C4-2B (cell line): Measurements from ENCODE around the gene DCLK1.
A peak's percentile ranks its signal among the peaks of the same experiment; 100 is the strongest.

Experiments
- H3K27ac ChIP-seq: fragments of 450-650 bp; 2 replicates; pipeline ENCODE4 v1.5.1; 2017
- CTCF ChIP-seq: fragments of 450-650 bp; conservative IDR thresholded peaks from 2 replicates; pipeline ENCODE4 v1.5.1; 2017; ENCODE audit warnings: mild to moderate bottlenecking
- ZFX ChIP-seq: fragments of 450-650 bp; IDR thresholded peaks from 2 replicates; pipeline ENCODE4 v1.6.1; 2017

DCLK1 gene

DNA sequence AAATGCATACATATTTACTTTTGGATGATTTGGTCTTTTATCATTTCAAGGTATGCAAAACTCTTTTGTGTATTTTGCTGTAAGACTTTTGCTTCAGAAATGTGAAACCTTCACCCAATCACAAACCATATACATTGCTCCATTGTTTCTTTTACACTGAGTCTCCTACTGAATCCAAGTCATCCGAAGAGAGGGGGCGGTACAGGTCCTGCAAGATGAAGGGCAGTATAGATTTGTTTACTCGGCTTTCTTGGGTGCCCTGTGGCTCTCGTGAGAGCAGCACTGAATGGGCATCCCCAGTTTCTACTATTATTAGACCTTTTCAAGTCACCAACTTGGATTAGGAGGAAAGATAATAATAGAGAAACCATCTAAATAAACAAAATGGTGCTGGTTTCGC lies 280.6 kb downstream of the DCLK1 start:
- H3K27ac ChIP-seq: no peak overlapping the region
- no peak for TF ChIP-seq ZFX
- TF ChIP-seq CTCF: no peak

DNA sequence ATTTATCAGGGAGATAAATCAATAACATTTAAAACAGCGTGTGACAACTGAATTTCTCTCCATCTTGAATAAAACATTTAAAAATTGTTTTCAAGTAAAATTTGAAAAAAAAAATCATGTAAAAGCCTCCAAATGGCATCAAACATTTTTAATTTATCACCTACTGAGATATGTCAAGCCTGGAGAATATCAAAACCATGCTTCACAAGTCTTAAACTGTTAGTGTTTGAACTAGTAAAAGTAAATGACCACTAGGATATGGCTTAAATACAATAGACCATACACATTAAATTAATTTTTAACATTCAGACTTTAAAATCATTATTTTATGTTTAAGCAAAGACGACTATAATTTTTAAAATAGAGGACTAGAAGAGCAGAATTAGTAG lies 281.9 kb downstream of the DCLK1 start:
- H3K27ac ChIP-seq: no peak overlapping the region
- TF ChIP-seq ZFX: no peak
- TF ChIP-seq CTCF: no peak

- no peak overlapping the region for H3K27ac ChIP-seq
- no peak for TF ChIP-seq ZFX
- TF ChIP-seq CTCF: no peak
These were observed 282.6 kb downstream of the DCLK1 start for GRCh38 chr13:35848336-35849255.

DNA sequence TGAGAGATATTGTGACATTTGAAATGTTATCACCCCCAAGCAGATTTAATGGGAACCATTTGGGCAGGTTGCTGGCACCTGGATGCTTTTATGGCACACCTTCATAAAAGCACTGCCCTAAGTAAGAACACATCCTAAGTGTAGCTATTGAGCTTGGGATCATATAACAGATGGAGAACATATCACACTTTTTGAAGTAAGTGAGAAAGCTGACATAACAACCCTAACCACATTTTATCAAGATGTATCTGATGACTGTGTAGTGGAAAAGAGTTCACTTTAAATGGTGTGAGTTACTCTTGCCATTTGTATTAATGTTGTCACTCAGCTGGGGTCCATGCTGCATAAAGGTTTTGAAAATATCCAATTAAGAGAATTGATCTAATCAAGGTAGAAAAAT lies 287.9 kb downstream of the DCLK1 start:
- no peak overlapping the region for H3K27ac ChIP-seq
- TF ChIP-seq CTCF: no peak
- no peak for TF ChIP-seq ZFX

GRCh38 chr13:35841060-35841521 lies 290.1 kb downstream of the DCLK1 start:
- peak; percentile 15; the same call in 1 of the 2 replicates for TF ChIP-seq CTCF
- TF ChIP-seq ZFX: no peak

GRCh38 chr13:35839806-35840205 lies 291.4 kb downstream of the DCLK1 start:
- H3K27ac ChIP-seq: no peak overlapping the region
- TF ChIP-seq ZFX (no peak), CTCF (no peak)

More at GRCh38 chr13:35841060-35841521, 290.1 kb downstream of the DCLK1 start:
- H3K27ac ChIP-seq: no peak overlapping the region

- H3K27ac ChIP-seq: no peak overlapping the region
- TF ChIP-seq ZFX (no peak), CTCF (no peak)
These were observed 292.8 kb downstream of the DCLK1 start for GRCh38 chr13:35838356-35838755.
